Inflammatory macrophage treated with lipopolysaccharide for 4 hours (primary cell): ENCODE measurements around the gene THSD4.

ENCODE experiments used
- DNase-seq: peaks from one replicate; pipeline ENCODE4 v3.0.0-alpha.2; 2020

The THSD4 gene

GRCh38 chr15:71114887-71115566 lies at the start of gene THSD4:
Gene THSD4, plus strand, starts transcription at chr15:71115471.
- DNase-seq = peak; percentile 53

- DNase-seq = no peak
Measured at GRCh38 chr15:71066983-71067382, 48.3 kb upstream of the THSD4 start.

- DNase-seq = no peak
Measured at GRCh38 chr15:71069693-71070092, 45.6 kb upstream of the THSD4 start.

- no peak for DNase-seq
Measured at GRCh38 chr15:71071529-71071928, 43.7 kb upstream of the THSD4 start.

GRCh38 chr15:71072423-71072822 lies 42.8 kb upstream of the THSD4 start:
- DNase-seq = no peak

- DNase-seq = no peak
Measured at GRCh38 chr15:71078506-71079207, 36.6 kb upstream of the THSD4 start.

GRCh38 chr15:71079208-71080044 lies 35.8 kb upstream of the THSD4 start:
- DNase-seq = no peak

GRCh38 chr15:71080166-71080565 lies 35.1 kb upstream of the THSD4 start:
- DNase-seq = no peak

- DNase-seq = peak; percentile 27
Measured at GRCh38 chr15:71080705-71081104, 34.6 kb upstream of the THSD4 start.

GRCh38 chr15:71082803-71083202 lies 32.5 kb upstream of the THSD4 start:
- DNase-seq = no peak

GRCh38 chr15:71083349-71083748 lies 31.9 kb upstream of the THSD4 start:
- DNase-seq = no peak

GRCh38 chr15:71084264-71084663 lies 31.0 kb upstream of the THSD4 start:
- DNase-seq = no peak

GRCh38 chr15:71085809-71086208 lies 29.5 kb upstream of the THSD4 start:
- DNase-seq = no peak

- no peak for DNase-seq
Measured at GRCh38 chr15:71088155-71088554, 27.1 kb upstream of the THSD4 start.

GRCh38 chr15:71088683-71089082 lies 26.6 kb upstream of the THSD4 start:
- no peak for DNase-seq

- no peak for DNase-seq
Measured at GRCh38 chr15:71089801-71090200, 25.5 kb upstream of the THSD4 start.

- DNase-seq = no peak
Measured at GRCh38 chr15:71091601-71092000, 23.7 kb upstream of the THSD4 start.

GRCh38 chr15:71092056-71092600 lies 23.1 kb upstream of the THSD4 start:
- no peak for DNase-seq

GRCh38 chr15:71093054-71094024 lies 21.9 kb upstream of the THSD4 start:
- no peak for DNase-seq

GRCh38 chr15:71094137-71094536 lies 21.1 kb upstream of the THSD4 start:
- no peak for DNase-seq

- DNase-seq = no peak
Measured at GRCh38 chr15:71096676-71097075, 18.6 kb upstream of the THSD4 start.

GRCh38 chr15:71097890-71098289 lies 17.4 kb upstream of the THSD4 start:
- no peak for DNase-seq
